Activated CD8-positive, alpha-beta memory T cell treated with anti-CD3 and anti-CD28 coated beads, Interleukin-2, amount 10 ng/mL, durations not matched to agents 7 days and 5 days (primary cell): ENCODE data around the gene ACVR2A. TPM values are rescaled to one million over a fixed set of nuclear protein-coding genes. Genes with fewer than 3 reads are reported as not detected.

Experiments used
- ATAC-seq: fragments of 150-1000 bp; cut with Tn5 transposase; one replicate; pipeline ENCODE4 v1.10.0; 2021; ENCODE audit warnings: moderate library complexity
- CTCF ChIA-PET: fragments of 350-600 bp; sonication (Branson Sonifier 250); formaldehyde crosslinking; loops from one replicate; lab custom pipeline; 2021; ENCODE audit warnings: antibody characterized with exemption; lab: Charles Lee
- DNase-seq: peaks from one replicate; pipeline ENCODE4 v3.0.0-alpha.2; 2020
- H3K27ac Mint-ChIP-seq: one replicate; pipeline ENCODE4 v1.8.0; 2021; ENCODE audit warnings: mild to moderate bottlenecking, mixed read lengths
- H3K27me3 Mint-ChIP-seq: one replicate; pipeline ENCODE4 v1.8.0; 2021; ENCODE audit warnings: mixed read lengths
- H3K36me3 Mint-ChIP-seq: one replicate; pipeline ENCODE4 v1.8.0; 2021; ENCODE audit warnings: mild to moderate bottlenecking, mixed read lengths
- H3K4me1 Mint-ChIP-seq: one replicate; pipeline ENCODE4 v1.8.0; 2021; ENCODE audit warnings: mixed read lengths
- H3K4me3 Mint-ChIP-seq: one replicate; pipeline ENCODE4 v1.8.0; 2021; ENCODE audit warnings: mild to moderate bottlenecking, moderate library complexity, mixed read lengths
- H3K9me3 Mint-ChIP-seq: one replicate; pipeline ENCODE4 v1.8.0; 2022; ENCODE audit warnings: low read depth, mixed read lengths
- total RNA-seq, 2 experiments: library from RNA; stranded (reverse); gene quantifications; one replicate each; pipeline ENCODE4 v1.2.3, GENCODE V29; 2021

Gene ACVR2A
- 1 to 10 TPM; 1.5 to 1.6 TPM for total RNA-seq

DNA sequence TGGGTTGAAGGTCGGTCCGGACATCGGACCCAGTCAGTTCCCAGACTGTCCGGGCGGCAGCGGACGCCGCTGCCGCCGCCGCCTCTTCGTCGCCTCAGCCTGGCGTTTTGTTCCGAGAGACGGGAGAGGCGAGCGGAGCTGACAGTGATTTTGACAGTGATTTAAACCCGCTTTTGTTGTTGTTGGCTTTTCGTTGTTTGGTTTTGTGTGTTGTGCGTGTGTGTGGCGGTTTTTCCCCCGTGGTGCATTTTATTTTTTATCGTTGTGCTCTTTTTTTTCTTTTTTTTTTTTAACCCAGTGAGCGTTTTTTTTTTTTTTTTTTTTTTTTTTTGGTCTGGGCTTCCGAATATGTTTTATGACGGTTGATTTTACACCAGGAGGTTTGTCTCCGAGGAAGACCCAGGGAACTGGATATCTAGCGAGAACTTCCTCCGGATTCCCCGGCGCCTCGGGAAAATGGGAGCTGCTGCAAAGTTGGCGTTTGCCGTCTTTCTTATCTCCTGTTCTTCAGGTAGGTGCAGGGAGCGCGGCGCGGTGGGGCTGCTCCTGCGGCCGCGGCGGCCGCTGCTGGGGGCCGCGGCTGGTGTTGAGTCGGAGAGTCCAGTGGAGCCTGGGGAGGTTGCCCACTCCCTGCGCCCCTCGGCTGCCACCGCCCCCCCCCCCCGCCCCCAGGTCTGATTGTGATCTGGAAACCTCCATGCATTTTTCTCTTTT is at the start of gene ACVR2A:
ACVR2A (plus strand) TSS at position 333 of the 714 bp plus-strand sequence; CDS start at position 457, 124 bp downstream.
- CTCF ChIA-PET: interaction anchor here (0.6 to 0.7 kb wide), 2 partner anchors 53 to 472 kb away, joined by 3 to 4 read pairs; no protein-coding TSS in a partner anchor
- peak; percentile 43 for DNase-seq
- no peaks in the 10 kb centered on the region for H3K9me3 Mint-ChIP-seq
- H3K27ac Mint-ChIP-seq: peak within 1 kb of the TSS; percentile 78
- peaks cover 21% of the 10 kb centered on the region for H3K4me1 Mint-ChIP-seq
- H3K36me3 Mint-ChIP-seq: peaks cover 5% of the 10 kb centered on the region
- ATAC-seq: peak; percentile 20
- peaks cover 72% of the 10 kb centered on the region for H3K27me3 Mint-ChIP-seq
- peak within 1 kb of the TSS; percentile 81 for H3K4me3 Mint-ChIP-seq

DNA sequence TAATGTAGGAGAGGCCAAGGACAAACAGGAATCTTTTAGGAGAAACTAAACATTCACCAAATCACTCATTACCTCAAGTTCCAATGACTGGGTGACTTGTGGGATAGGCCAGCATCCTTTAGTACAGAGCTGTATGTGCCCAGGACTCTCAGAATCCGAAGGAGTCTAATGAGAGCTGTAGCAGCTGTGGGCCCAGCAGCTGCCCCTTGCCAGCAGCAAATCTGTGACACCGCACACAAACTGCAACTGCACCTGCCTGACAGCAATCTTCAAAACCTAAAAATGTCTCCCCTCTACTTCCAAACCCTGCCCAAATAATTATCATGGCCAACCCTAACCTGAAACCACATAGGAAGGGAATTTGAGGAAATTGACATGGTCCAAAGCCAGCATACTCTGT is 44.5 kb upstream of the ACVR2A start:
- H3K27ac Mint-ChIP-seq: no peak overlapping the region
- H3K9me3 Mint-ChIP-seq: no peaks in the 10 kb centered on the region
- no peak for ATAC-seq
- H3K4me3 Mint-ChIP-seq: no peak overlapping the region
- H3K27me3 Mint-ChIP-seq: peaks cover 7% of the 10 kb centered on the region
- H3K4me1 Mint-ChIP-seq: peaks cover 4% of the 10 kb centered on the region
- DNase-seq: no peak
- CTCF ChIA-PET: no interaction called here
- H3K36me3 Mint-ChIP-seq: no peaks in the 10 kb centered on the region

GRCh38 chr2:147806846-147807245 is 38.0 kb upstream of the ACVR2A start:
- CTCF ChIA-PET: no interaction called here
- Mint-ChIP-seq H3K36me3 (no peaks in the 10 kb centered on the region), H3K27me3 (peaks cover 7% of the 10 kb centered on the region), H3K4me3 (no peak overlapping the region), H3K4me1 (no peaks in the 10 kb centered on the region), H3K27ac (no peak overlapping the region), H3K9me3 (no peaks in the 10 kb centered on the region)
- ATAC-seq (no peak), DNase-seq (no peak)

DNA sequence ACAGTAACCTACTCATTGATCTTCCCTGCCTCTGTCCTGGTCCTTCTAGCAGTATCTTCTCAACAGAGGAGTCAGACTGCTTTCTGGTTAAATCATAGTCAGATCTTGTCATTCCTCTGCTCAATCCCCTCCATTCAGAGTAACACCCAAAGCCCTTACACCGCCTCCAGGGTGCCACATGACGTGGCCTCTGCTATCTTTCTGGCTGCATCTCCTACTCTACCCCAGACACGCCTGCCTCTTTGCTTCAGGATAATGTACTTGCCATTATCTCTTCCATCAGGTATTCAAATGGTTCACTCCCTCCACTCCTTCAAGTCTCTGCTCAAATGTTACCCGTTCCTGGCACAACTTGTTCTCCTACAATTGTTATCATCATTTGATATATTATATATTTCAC is 36.3 kb upstream of the ACVR2A start:
- H3K27ac Mint-ChIP-seq: no peak overlapping the region
- H3K9me3 Mint-ChIP-seq: no peaks in the 10 kb centered on the region
- H3K4me3 Mint-ChIP-seq: no peak overlapping the region
- no peaks in the 10 kb centered on the region for H3K4me1 Mint-ChIP-seq
- no peak for ATAC-seq
- CTCF ChIA-PET: no interaction called here
- DNase-seq: no peak
- H3K36me3 Mint-ChIP-seq: no peaks in the 10 kb centered on the region
- peaks cover 9% of the 10 kb centered on the region for H3K27me3 Mint-ChIP-seq

- ATAC-seq (no peak), DNase-seq (no peak)
- CTCF ChIA-PET: no interaction called here
- no peaks in the 10 kb centered on the region for H3K9me3 Mint-ChIP-seq
- no peak overlapping the region for H3K4me3 Mint-ChIP-seq
- H3K27me3 Mint-ChIP-seq: peaks cover 5% of the 10 kb centered on the region
- no peak overlapping the region for H3K27ac Mint-ChIP-seq
- no peaks in the 10 kb centered on the region for H3K4me1 Mint-ChIP-seq
- H3K36me3 Mint-ChIP-seq: no peaks in the 10 kb centered on the region
Measured at GRCh38 chr2:147810883-147811765, 33.7 kb upstream of the ACVR2A start.

GRCh38 chr2:147818741-147819140 is 26.1 kb upstream of the ACVR2A start:
- peaks cover 15% of the 10 kb centered on the region for H3K27me3 Mint-ChIP-seq
- no peak for DNase-seq
- no peak overlapping the region for H3K4me3 Mint-ChIP-seq
- no peaks in the 10 kb centered on the region for H3K36me3 Mint-ChIP-seq
- H3K9me3 Mint-ChIP-seq: no peaks in the 10 kb centered on the region
- H3K27ac Mint-ChIP-seq: no peak overlapping the region
- no peak for ATAC-seq
- H3K4me1 Mint-ChIP-seq: no peaks in the 10 kb centered on the region
- CTCF ChIA-PET: no interaction called here

GRCh38 chr2:147824620-147825019 is 20.2 kb upstream of the ACVR2A start:
- H3K27me3 Mint-ChIP-seq: peaks cover 8% of the 10 kb centered on the region
- no peak overlapping the region for H3K27ac Mint-ChIP-seq
- H3K9me3 Mint-ChIP-seq: peaks cover 4% of the 10 kb centered on the region
- no peaks in the 10 kb centered on the region for H3K36me3 Mint-ChIP-seq
- CTCF ChIA-PET: no interaction called here
- no peak overlapping the region for H3K4me3 Mint-ChIP-seq
- no peak for DNase-seq
- ATAC-seq: no peak
- H3K4me1 Mint-ChIP-seq: no peaks in the 10 kb centered on the region

- Mint-ChIP-seq H3K4me3 (no peak overlapping the region), H3K36me3 (no peaks in the 10 kb centered on the region), H3K4me1 (no peaks in the 10 kb centered on the region), H3K9me3 (peaks cover 4% of the 10 kb centered on the region), H3K27ac (no peak overlapping the region), H3K27me3 (peaks cover 8% of the 10 kb centered on the region)
- ATAC-seq: no peak
- no peak for DNase-seq
- CTCF ChIA-PET: no interaction called here
Measured at GRCh38 chr2:147826278-147827087, 18.3 kb upstream of the ACVR2A start.

DNA sequence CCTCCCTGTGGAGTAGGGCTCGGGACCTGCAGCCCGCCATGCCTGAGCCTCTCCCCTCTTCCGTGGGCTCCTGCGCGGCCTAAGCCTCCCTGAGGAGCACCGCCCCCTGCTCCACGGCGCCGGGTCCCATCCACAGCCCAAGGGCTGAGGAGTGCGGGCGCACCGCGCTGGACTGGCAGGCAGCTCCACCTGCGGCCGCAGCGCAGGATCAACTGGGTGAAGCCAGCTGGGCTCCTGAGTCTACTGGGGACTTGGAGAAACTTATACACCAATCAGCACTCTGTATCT is 17.8 kb upstream of the ACVR2A start:
- H3K27me3 Mint-ChIP-seq: peaks cover 8% of the 10 kb centered on the region
- no peak for ATAC-seq

GRCh38 chr2:147829106-147829505 is 15.7 kb upstream of the ACVR2A start:
- no peak for DNase-seq
- H3K4me1 Mint-ChIP-seq: no peaks in the 10 kb centered on the region

More for the DNA sequence above, 17.8 kb upstream of the ACVR2A start:
- no peak overlapping the region for H3K27ac Mint-ChIP-seq
- H3K9me3 Mint-ChIP-seq: peaks cover 4% of the 10 kb centered on the region
- CTCF ChIA-PET: no interaction called here
- DNase-seq: no peak
- no peaks in the 10 kb centered on the region for H3K36me3 Mint-ChIP-seq
- no peaks in the 10 kb centered on the region for H3K4me1 Mint-ChIP-seq
- no peak overlapping the region for H3K4me3 Mint-ChIP-seq

GRCh38 chr2:147836099-147836498 is 8.7 kb upstream of the ACVR2A start:
- H3K27me3 Mint-ChIP-seq: peaks cover 26% of the 10 kb centered on the region
- CTCF ChIA-PET: no interaction called here
- no peaks in the 10 kb centered on the region for H3K36me3 Mint-ChIP-seq
- no peaks in the 10 kb centered on the region for H3K9me3 Mint-ChIP-seq
- H3K27ac Mint-ChIP-seq: no peak overlapping the region
- no peaks in the 10 kb centered on the region for H3K4me1 Mint-ChIP-seq
- DNase-seq (no peak), ATAC-seq (no peak)
- H3K4me3 Mint-ChIP-seq: no peak overlapping the region

More at GRCh38 chr2:147829106-147829505, 15.7 kb upstream of the ACVR2A start:
- Mint-ChIP-seq H3K36me3 (no peaks in the 10 kb centered on the region), H3K9me3 (peaks cover 4% of the 10 kb centered on the region), H3K27me3 (peaks cover 5% of the 10 kb centered on the region), H3K27ac (no peak overlapping the region), H3K4me3 (no peak overlapping the region)
- ATAC-seq: no peak
- CTCF ChIA-PET: no interaction called here

- ATAC-seq: no peak
- DNase-seq: no peak
- CTCF ChIA-PET: interaction anchor here (1.4 to 1.6 kb wide), 2 partner anchors 13 to 68 kb away, joined by 4 to 5 read pairs; no protein-coding TSS in a partner anchor
- Mint-ChIP-seq H3K36me3 (peaks cover 5% of the 10 kb centered on the region), H3K27ac (peak overlapping the region; percentile 37), H3K4me1 (peaks cover 21% of the 10 kb centered on the region), H3K4me3 (peak overlapping the region; percentile 81), H3K27me3 (peaks cover 71% of the 10 kb centered on the region), H3K9me3 (no peaks in the 10 kb centered on the region)
Measured at GRCh38 chr2:147843391-147843863, 1.4 kb upstream of the ACVR2A start.
